Caki2 (cell line): ENCODE results near the gene TIGD3. TPM values are rescaled to one million over a fixed set of nuclear protein-coding genes. Genes with fewer than 3 reads are reported as not detected.
A peak's percentile ranks its signal among the peaks of the same experiment; 100 is the strongest.

ENCODE experiments used
- DNase-seq: peaks from one replicate; pipeline ENCODE4 v3.0.0-alpha.2; 2015; ENCODE audit warnings: low read depth
- in situ Hi-C: cut with HindIII; loops from 2 replicates; pipeline ENCODE4 v1.10.0; 2016; ENCODE audit warnings: low sequenced_read_pairs, low pct_unique_long_range_greater_than_20kb, mixed read lengths
- total RNA-seq: library from RNA; depleted of rRNA; stranded (reverse); fragments of >200 nt; shearing (Covaris generic); gene quantifications from 2 replicates; pipeline ENCODE4 v1.2.3, GENCODE V29; 2014; ENCODE audit warnings: low replicate concordance; rRNA removed

Gene TIGD3
- total RNA-seq = 0.23 and 1.5 TPM in 2 replicates

- DNase-seq = peak; percentile 87
- in situ Hi-C loops = no loop called here
Measured at GRCh38 chr11:65354265-65355012, at the start of gene TIGD3. TIGD3 (plus strand) TSS chr11:65354751; CDS start chr11:65355809, 1,058 bp downstream.

- in situ Hi-C loops = no loop called here
- DNase-seq = no peak
Measured at GRCh38 chr11:65305501-65306268, 48.9 kb upstream of the TIGD3 start.

GRCh38 chr11:65307298-65308229 lies 47.0 kb upstream of the TIGD3 start:
- in situ Hi-C loops = no loop called here
- DNase-seq = no peak

GRCh38 chr11:65308281-65308891 lies 46.2 kb upstream of the TIGD3 start:
- in situ Hi-C loops = no loop called here
- DNase-seq = no peak

- peak; percentile 35 for DNase-seq
Measured at GRCh38 chr11:65309006-65309405, 45.5 kb upstream of the TIGD3 start.

GRCh38 chr11:65310215-65310614 lies 44.3 kb upstream of the TIGD3 start:
- no peak for DNase-seq
- in situ Hi-C loops = no loop called here

More at GRCh38 chr11:65309006-65309405, 45.5 kb upstream of the TIGD3 start:
- in situ Hi-C loops = no loop called here

GRCh38 chr11:65310736-65311135 lies 43.8 kb upstream of the TIGD3 start:
- DNase-seq = no peak
- in situ Hi-C loops = no loop called here

GRCh38 chr11:65311170-65311678 lies 43.3 kb upstream of the TIGD3 start:
- DNase-seq = no peak
- in situ Hi-C loops = no loop called here

- peak; percentile 69 for DNase-seq
- in situ Hi-C loops = no loop called here
Measured at GRCh38 chr11:65314501-65315203, 39.9 kb upstream of the TIGD3 start, which contains the start of gene CDC42EP2. CDC42EP2 (plus strand) TSS chr11:65314866; CDS start chr11:65320899, 6,033 bp downstream.

GRCh38 chr11:65315204-65315865 lies 39.2 kb upstream of the TIGD3 start:
- peak; percentile 74 for DNase-seq
- in situ Hi-C loops = no loop called here

GRCh38 chr11:65315866-65316226 lies 38.7 kb upstream of the TIGD3 start:
- no peak for DNase-seq
- in situ Hi-C loops = no loop called here

- in situ Hi-C loops = no loop called here
Measured at GRCh38 chr11:65316227-65317024, 38.1 kb upstream of the TIGD3 start.

GRCh38 chr11:65317025-65317786 lies 37.3 kb upstream of the TIGD3 start:
- in situ Hi-C loops = no loop called here

More at GRCh38 chr11:65316227-65317024, 38.1 kb upstream of the TIGD3 start:
- DNase-seq = no peak

GRCh38 chr11:65320386-65321075 lies 34.0 kb upstream of the TIGD3 start:
- DNase-seq = no peak
- in situ Hi-C loops = no loop called here

More at GRCh38 chr11:65317025-65317786, 37.3 kb upstream of the TIGD3 start:
- peak; percentile 60 for DNase-seq

- DNase-seq = no peak
- in situ Hi-C loops = no loop called here
Measured at GRCh38 chr11:65321076-65321475, 33.5 kb upstream of the TIGD3 start.
